MM.1S (cell line): ENCODE measurements around the gene OR7C1.
"Not testable (repeated sequence)": the region's sequence is repeated elsewhere in the genome, so short reads cannot be mapped to it uniquely, and the experiment has no call there.

Source experiments
- EZH2 ChIP-seq: fragments of 300-600 bp; sonication (generic); optimal IDR thresholded peaks from 2 replicates; pipeline ENCODE3; 2017; ENCODE audit warnings: low read depth, mild to moderate bottlenecking, antibody characterized with exemption, low read length, mixed read lengths
- TF ChIP-seq, protein P1 (sequence below): fragments of 300-600 bp; sonication (generic); IDR thresholded peaks from 2 replicates; pipeline ENCODE4 v1.5.1; 2016; ENCODE audit warnings: antibody characterized with exemption, low read length, mixed read lengths

DNA sequence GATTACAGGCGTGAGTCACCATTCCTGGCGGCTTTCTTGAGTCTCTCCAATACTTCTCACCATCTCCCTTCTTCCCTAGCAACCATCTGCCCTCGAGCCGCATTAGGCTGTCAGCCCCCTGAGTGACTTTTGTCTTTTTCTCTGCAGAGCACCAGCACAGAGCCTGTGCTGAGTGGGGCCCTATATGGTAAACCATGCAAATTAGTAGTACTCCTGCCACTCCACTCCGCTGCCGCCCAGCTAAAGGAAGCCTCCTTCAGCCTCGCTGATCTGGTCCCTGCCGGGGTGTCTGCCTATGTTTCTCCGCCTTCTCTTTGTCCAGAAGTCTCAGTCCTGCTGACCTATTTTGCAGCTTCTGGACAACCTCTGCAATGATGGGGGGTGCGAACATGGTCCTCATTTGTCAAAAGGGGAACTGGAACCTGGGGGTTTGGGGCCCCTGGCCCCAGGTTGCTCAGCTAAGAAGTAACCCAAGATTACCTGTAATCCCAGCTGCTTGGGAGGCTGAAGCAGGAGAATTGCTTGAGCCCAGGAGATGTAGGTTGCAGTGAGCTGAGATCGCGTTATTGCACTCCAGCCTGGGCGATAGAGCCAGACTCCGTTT lies 54.3 kb downstream of the OR7C1 start:
- TF ChIP-seq, protein P1, sequence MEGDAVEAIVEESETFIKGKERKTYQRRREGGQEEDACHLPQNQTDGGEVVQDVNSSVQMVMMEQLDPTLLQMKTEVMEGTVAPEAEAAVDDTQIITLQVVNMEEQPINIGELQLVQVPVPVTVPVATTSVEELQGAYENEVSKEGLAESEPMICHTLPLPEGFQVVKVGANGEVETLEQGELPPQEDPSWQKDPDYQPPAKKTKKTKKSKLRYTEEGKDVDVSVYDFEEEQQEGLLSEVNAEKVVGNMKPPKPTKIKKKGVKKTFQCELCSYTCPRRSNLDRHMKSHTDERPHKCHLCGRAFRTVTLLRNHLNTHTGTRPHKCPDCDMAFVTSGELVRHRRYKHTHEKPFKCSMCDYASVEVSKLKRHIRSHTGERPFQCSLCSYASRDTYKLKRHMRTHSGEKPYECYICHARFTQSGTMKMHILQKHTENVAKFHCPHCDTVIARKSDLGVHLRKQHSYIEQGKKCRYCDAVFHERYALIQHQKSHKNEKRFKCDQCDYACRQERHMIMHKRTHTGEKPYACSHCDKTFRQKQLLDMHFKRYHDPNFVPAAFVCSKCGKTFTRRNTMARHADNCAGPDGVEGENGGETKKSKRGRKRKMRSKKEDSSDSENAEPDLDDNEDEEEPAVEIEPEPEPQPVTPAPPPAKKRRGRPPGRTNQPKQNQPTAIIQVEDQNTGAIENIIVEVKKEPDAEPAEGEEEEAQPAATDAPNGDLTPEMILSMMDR, result not testable (repeated sequence)
- TF ChIP-seq EZH2, result not testable (repeated sequence)
